A549 (cell line): ENCODE measurements around the gene KCNF1. TPM values are rescaled to one million over a fixed set of nuclear protein-coding genes. Genes with fewer than 3 reads are reported as not detected.

ENCODE experiments used
- ATAC-seq, 2 experiments: fragments of 200-7000 bp in 1 of 2; fragments of >200 bp in 1 of 2; cut with Nextera tagmentation in 1 of 2; cut with Tn5 transposase in 1 of 2; 3 replicates each; pipeline versions ENCODE4 v1.8.0 to v1.9.1; 2018 to 2020; ENCODE audit warnings: mild to moderate bottlenecking in 1 of 2, moderate library complexity in 1 of 2
- CTCF ChIA-PET: fragments of 300-600 bp; sonication (Branson Sonifier 250); formaldehyde crosslinking; extraction: SDS; loops from one replicate; lab custom pipeline; 2021; ENCODE audit warnings: antibody characterized with exemption, inconsistent platforms; lab: Yijun Ruan, JAX
- POLR2A ChIA-PET: fragments of 350-600 bp; formaldehyde crosslinking; extraction: SDS; loops from one replicate; lab custom pipeline; 2021; ENCODE audit warnings: antibody characterized with exemption, inconsistent platforms; lab: Yijun Ruan, JAX
- DNase-seq, 2 experiments: peaks; one replicate each; pipeline versions ENCODE4 v3.0.0 to v3.0.0-alpha.2; 2011 to 2016; ENCODE audit warnings: low read depth in 1 of 2, low spot score in 1 of 2
- FAIRE-seq: peaks from 2 replicates; lab custom pipeline; 2011; peaks lifted over from hg19 to GRCh38; lab: Jason Lieb, UNC
- H3K27ac ChIP-seq, 2 experiments: fragments of >200 bp; sonication (Bioruptor Twin); formaldehyde crosslinking; 3 replicates each; pipeline ENCODE4 v1.5.1; 2016 to 2017
- H3K4me1 ChIP-seq: fragments of >200 bp; sonication (Bioruptor Twin); formaldehyde crosslinking; 3 replicates; pipeline ENCODE4 v1.6.1; 2016
- H3K4me2 ChIP-seq: fragments of >200 bp; sonication (Bioruptor Twin); formaldehyde crosslinking; 3 replicates; pipeline ENCODE4 v1.6.1; 2016
- H3K4me3 ChIP-seq: fragments of >200 bp; sonication (Bioruptor Twin); formaldehyde crosslinking; 3 replicates; pipeline ENCODE4 v1.5.1; 2016
- H3K9me3 ChIP-seq: fragments of >200 bp; sonication (Bioruptor Twin); formaldehyde crosslinking; 3 replicates; pipeline ENCODE4 v1.6.1; 2016
- BHLHE40 ChIP-seq: IDR thresholded peaks from 2 replicates; pipeline ENCODE4 v1.6.1; 2012; ENCODE audit warnings: low read depth, low read length, inconsistent platforms
- CEBPB ChIP-seq, 2 experiments: fragments of >200 bp in 1 of 2; sonication (Bioruptor Twin) in 1 of 2; formaldehyde crosslinking in 1 of 2; IDR thresholded peaks; 2 replicates each; pipeline ENCODE4 v1.6.1; 2012 to 2016
- CHD2 ChIP-seq: fragments of 150-350 bp; IDR thresholded peaks from 2 replicates; pipeline ENCODE4 v1.6.1; 2014; ENCODE audit warnings: low read length; ENCODE audit not compliant: partially characterized antibody
- EHF ChIP-seq: fragments of 250-450 bp; sonication (Bioruptor Pico); IDR thresholded peaks from 2 replicates; pipeline ENCODE4 v1.5.0; 2020; ENCODE audit warnings: mild to moderate bottlenecking
- EHMT2 ChIP-seq: fragments of 200-600 bp; sonication (generic); IDR thresholded peaks from 2 replicates; pipeline ENCODE4 v1.6.1; 2016; ENCODE audit warnings: antibody characterized with exemption, low read depth, mild to moderate bottlenecking, moderate library complexity
- EP300 ChIP-seq, 2 experiments: fragments of >200 bp; sonication (Bioruptor Twin); formaldehyde crosslinking; IDR thresholded peaks; 2 replicates in 1 of 2; 3 replicates in 1 of 2; pipeline ENCODE4 v1.6.1; 2016 to 2017
- ESRRA ChIP-seq: fragments of 150-350 bp; IDR thresholded peaks from 2 replicates; pipeline ENCODE4 v1.6.1; 2014; ENCODE audit warnings: mild to moderate bottlenecking, low read length, borderline replicate concordance
- HEYL ChIP-seq: fragments of 250-450 bp; sonication (Bioruptor Pico); IDR thresholded peaks from 2 replicates; pipeline ENCODE4 v1.8.0; 2021; ENCODE audit warnings: mild to moderate bottlenecking, moderate library complexity
- HOXB13 ChIP-seq: fragments of 250-450 bp; sonication (Bioruptor Pico); IDR thresholded peaks from 2 replicates; pipeline ENCODE4 v1.5.0; 2020; ENCODE audit warnings: low read depth, mild to moderate bottlenecking, moderate library complexity
- JUN ChIP-seq, 2 experiments: fragments of >200 bp; sonication (Bioruptor Twin); formaldehyde crosslinking; IDR thresholded peaks; 2 replicates in 1 of 2; 3 replicates in 1 of 2; pipeline ENCODE4 v1.6.1; 2016 to 2017
- JUNB ChIP-seq: fragments of >200 bp; sonication (Bioruptor Twin); formaldehyde crosslinking; IDR thresholded peaks from 2 replicates; pipeline ENCODE4 v1.6.1; 2016
- KDM1A ChIP-seq: fragments of 200-600 bp; sonication (generic); IDR thresholded peaks from 2 replicates; pipeline ENCODE4 v1.6.1; 2016; ENCODE audit warnings: low read depth, mild to moderate bottlenecking
- MAZ ChIP-seq: fragments of 150-350 bp; IDR thresholded peaks from 2 replicates; pipeline ENCODE4 v1.6.1; 2014; ENCODE audit warnings: antibody characterized with exemption, low read depth, low read length, borderline replicate concordance
- MYC ChIP-seq: IDR thresholded peaks from 2 replicates; pipeline ENCODE4 v1.6.1; 2012; ENCODE audit warnings: mild to moderate bottlenecking, inconsistent platforms, low read length, improper control_type of control experiment, borderline replicate concordance
- NFE2L2 ChIP-seq: fragments of 150-350 bp; conservative IDR thresholded peaks from 2 replicates; pipeline ENCODE4 v1.6.1; 2014; ENCODE audit warnings: low read length
- NPAS2 ChIP-seq: fragments of 250-450 bp; sonication (Bioruptor Pico); IDR thresholded peaks from 2 replicates; pipeline ENCODE4 v1.8.0; 2022; ENCODE audit warnings: mild to moderate bottlenecking, moderate library complexity, borderline replicate concordance
- NR3C1 ChIP-seq: fragments of >200 bp; sonication (Bioruptor Twin); formaldehyde crosslinking; IDR thresholded peaks from 3 replicates; pipeline ENCODE4 v1.6.1; 2017
- PHF8 ChIP-seq: fragments of 200-600 bp; sonication (generic); IDR thresholded peaks from 2 replicates; pipeline ENCODE4 v1.6.1; 2016; ENCODE audit warnings: low read depth, mild to moderate bottlenecking, antibody characterized with exemption, moderate library complexity, borderline replicate concordance
- POLR2AphosphoS2 ChIP-seq: conservative IDR thresholded peaks from 2 replicates; pipeline ENCODE4 v1.6.1; 2012; ENCODE audit warnings: low read length, improper control_type of control experiment, inconsistent platforms
- RFX5 ChIP-seq: fragments of 450-650 bp; IDR thresholded peaks from 2 replicates; pipeline ENCODE4 v1.7.1; 2014; ENCODE audit warnings: antibody characterized with exemption, mild to moderate bottlenecking, moderate library complexity
- SMC3 ChIP-seq: fragments of >200 bp; sonication (Bioruptor Twin); formaldehyde crosslinking; IDR thresholded peaks from 3 replicates; pipeline ENCODE4 v1.6.1; 2018; ENCODE audit warnings: inconsistent platforms
- TP53 ChIP-seq: fragments of 250-450 bp; sonication (Bioruptor Pico); IDR thresholded peaks from 2 replicates; pipeline ENCODE4 v1.5.0; 2021; ENCODE audit warnings: mild to moderate bottlenecking, moderate library complexity
- ZC3H11A ChIP-seq: fragments of 450-650 bp; IDR thresholded peaks from 2 replicates; pipeline ENCODE4 v1.6.1; 2014; ENCODE audit warnings: antibody characterized with exemption, mild to moderate bottlenecking
- ZFP36 ChIP-seq: fragments of 450-650 bp; IDR thresholded peaks from 2 replicates; pipeline ENCODE4 v1.6.1; 2014; ENCODE audit warnings: borderline replicate concordance; ENCODE audit not compliant: partially characterized antibody
- ZNF302 ChIP-seq: fragments of 250-450 bp; sonication (Bioruptor Pico); IDR thresholded peaks from 2 replicates; pipeline ENCODE4 v1.9.0; 2021; ENCODE audit warnings: inconsistent platforms, mild to moderate bottlenecking, moderate library complexity
- WGBS: methylation state at CpG from one replicate; pipeline ENCODE4 v1.1.6; 2017; ENCODE audit errors: missing lambda C conversion rate; 5-methylcytosine and 5-hydroxymethylcytosine counted together
- polyA plus RNA-seq, 4 experiments: library from polyadenylated mRNA; depleted of rRNA in 3 of 4; stranded (reverse); fragments of >200 nt; fragmentation: RNase III in 1 of 4; extraction: RNeasy Plus Mini Kit Qiagen cat#74134 plus additional on column Dnase treatment in 1 of 4; gene quantifications; 2 replicates in 3 of 4; 3 replicates in 1 of 4; pipeline ENCODE4 v1.2.3, GENCODE V29; 2011 to 2017
- TF ChIP-seq, protein P1 (sequence below): fragments of >200 bp; sonication (Bioruptor Twin); formaldehyde crosslinking; IDR thresholded peaks from 2 replicates; pipeline ENCODE4 v1.6.1; 2016
- TF ChIP-seq, protein P2 (sequence below): fragments of 450-650 bp; IDR thresholded peaks from 2 replicates; pipeline ENCODE4 v1.6.1; 2014; ENCODE audit warnings: antibody characterized with exemption
- TF ChIP-seq, protein P3 (sequence below): IDR thresholded peaks from 2 replicates; pipeline ENCODE4 v1.6.1; 2012
- TF ChIP-seq, protein P4 (sequence below): IDR thresholded peaks from 2 replicates; pipeline ENCODE4 v1.6.1; 2012; ENCODE audit warnings: low read depth, borderline replicate concordance
- TF ChIP-seq, protein P5 (sequence below): fragments of 250-450 bp; sonication (Bioruptor Pico); IDR thresholded peaks from 2 replicates; pipeline ENCODE4 v1.5.0; 2021; ENCODE audit warnings: mild to moderate bottlenecking, moderate library complexity, borderline replicate concordance

The KCNF1 gene
- polyA plus RNA-seq, 2 of the 4 experiments (the other 2 are of a cell fraction) = 3.7 to 4.4 TPM

DNA sequence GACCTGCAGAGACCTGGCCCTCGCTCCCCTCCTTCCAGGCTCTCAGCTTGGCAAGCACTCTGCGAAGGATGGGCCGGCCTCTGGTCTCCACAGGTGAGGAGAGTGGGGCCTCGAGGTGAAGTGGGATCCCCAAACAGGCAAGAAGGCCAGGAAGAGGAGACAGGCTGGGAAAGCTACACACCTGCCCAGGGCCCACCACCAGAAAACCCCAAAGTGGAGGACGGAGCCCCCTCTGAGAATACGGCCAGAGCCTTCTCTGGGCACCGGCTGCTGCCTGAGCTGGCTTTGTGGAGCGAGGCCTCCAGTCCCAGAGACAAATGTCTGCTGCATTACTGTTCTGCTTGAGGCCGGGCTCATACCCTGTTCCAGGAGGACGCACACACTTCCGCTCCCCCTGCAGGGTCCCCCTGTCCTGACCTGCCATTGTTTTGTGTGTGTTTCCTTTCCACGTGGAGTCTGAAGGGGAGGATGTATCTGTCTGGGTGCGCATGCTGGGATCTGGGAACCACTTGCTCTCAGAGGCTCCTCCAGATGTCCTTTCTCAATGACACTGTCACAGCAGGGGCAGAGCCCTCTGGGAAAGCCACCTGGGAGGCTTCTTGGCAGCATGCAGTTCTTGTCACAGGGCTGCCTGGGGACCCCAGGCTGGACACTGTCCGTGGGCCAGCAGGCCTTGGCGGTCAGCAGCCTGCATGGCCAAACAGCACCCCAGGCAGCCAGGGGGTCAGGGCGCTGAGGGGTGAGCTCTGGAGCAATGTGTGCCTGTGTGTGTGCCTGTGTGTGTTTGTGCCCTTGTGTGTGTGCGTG lies 20.8 kb downstream of the KCNF1 start:
- ATAC-seq = no peak
- no peak overlapping the region for H3K4me3 ChIP-seq
- H3K9me3 ChIP-seq = peaks cover 5% of the 10 kb centered on the region; the same call in 2 of the 3 replicates
- TF ChIP-seq EHMT2 (no peak), JUN (IDR thresholded peaks at IDR 0.05) (no peak), JUNB (no peak), ESRRA (no peak), HEYL (CRISPR knock-in tag) (no peak), ZC3H11A (no peak), ZNF302 (no peak), SMC3 (no peak)
- TF ChIP-seq, protein P1, sequence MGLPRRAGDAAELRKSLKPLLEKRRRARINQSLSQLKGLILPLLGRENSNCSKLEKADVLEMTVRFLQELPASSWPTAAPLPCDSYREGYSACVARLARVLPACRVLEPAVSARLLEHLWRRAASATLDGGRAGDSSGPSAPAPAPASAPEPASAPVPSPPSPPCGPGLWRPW = no peak
- H3K4me1 ChIP-seq = peaks cover 53% of the 10 kb centered on the region
- ChIA-PET POLR2A (no interaction called here), CTCF (interaction anchor here (0.8 to 11.2 kb wide), 6 partner anchors 9 to 192 kb away, joined by 3 to 120 read pairs (median 3); partner anchors contain the start of gene KCNF1)
- peak overlapping the region; percentile 87 to 93; a peak in 5 of 6 replicates for H3K27ac ChIP-seq
- WGBS = 81% methylated on average over 16 of the region's 17 CpGs
- DNase-seq = no peak
- FAIRE-seq = no peak
- no peak overlapping the region for H3K4me2 ChIP-seq

DNA sequence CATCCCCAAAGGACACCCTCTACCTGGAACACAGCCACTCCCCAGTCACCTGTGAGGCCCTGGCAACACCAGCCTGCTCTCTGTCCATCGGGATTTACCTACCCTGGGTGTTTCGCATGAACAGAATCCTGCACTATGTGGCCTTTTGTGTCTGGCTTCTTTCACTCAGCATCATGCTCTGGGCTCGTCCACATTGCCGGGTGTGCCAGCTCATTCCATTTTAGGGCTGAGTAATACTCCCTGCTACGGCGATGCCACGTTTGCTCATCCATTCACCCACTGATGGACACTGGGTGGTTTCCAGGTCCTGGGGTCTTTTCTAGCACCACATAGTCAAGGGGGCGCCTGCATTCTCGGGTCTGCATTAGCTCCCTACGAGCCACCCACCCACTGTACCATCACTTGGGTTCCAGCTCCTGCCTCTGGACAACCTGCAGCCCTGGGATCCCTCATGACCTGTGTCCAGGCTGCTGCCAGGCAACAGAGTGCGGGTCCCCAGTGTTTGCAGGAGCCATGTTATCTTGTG lies 22.0 kb downstream of the KCNF1 start:
- Histone ChIP-seq H3K27ac (peak overlapping the region; percentile 87 to 93), H3K4me2 (no peak overlapping the region), H3K9me3 (peaks cover 17% of the 10 kb centered on the region), H3K4me1 (peaks cover 55% of the 10 kb centered on the region), H3K4me3 (no peak overlapping the region)
- WGBS = 91% methylated on average over 11 of the region's 11 CpGs
- POLR2A ChIA-PET = no interaction called here
- FAIRE-seq (no peak), ATAC-seq (no peak), DNase-seq (no peak)
- CTCF ChIA-PET = interaction anchor here (0.8 to 11.2 kb wide), 5 partner anchors 8 to 98 kb away, joined by 3 to 120 read pairs (median 3); partner anchors contain the start of gene KCNF1
- no peak for TF ChIP-seq BHLHE40
- no peak for TF ChIP-seq JUNB
- no peak for TF ChIP-seq NFE2L2
- TF ChIP-seq, protein P2, sequence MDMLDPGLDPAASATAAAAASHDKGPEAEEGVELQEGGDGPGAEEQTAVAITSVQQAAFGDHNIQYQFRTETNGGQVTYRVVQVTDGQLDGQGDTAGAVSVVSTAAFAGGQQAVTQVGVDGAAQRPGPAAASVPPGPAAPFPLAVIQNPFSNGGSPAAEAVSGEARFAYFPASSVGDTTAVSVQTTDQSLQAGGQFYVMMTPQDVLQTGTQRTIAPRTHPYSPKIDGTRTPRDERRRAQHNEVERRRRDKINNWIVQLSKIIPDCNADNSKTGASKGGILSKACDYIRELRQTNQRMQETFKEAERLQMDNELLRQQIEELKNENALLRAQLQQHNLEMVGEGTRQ = no peak
- no peak for TF ChIP-seq MAZ
- no peak for TF ChIP-seq NR3C1
- TF ChIP-seq NPAS2 = no peak
- TF ChIP-seq EHF = no peak
- TF ChIP-seq ZFP36 = no peak
- TF ChIP-seq MYC = no peak
- TF ChIP-seq, protein P3, sequence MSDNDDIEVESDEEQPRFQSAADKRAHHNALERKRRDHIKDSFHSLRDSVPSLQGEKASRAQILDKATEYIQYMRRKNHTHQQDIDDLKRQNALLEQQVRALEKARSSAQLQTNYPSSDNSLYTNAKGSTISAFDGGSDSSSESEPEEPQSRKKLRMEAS = no peak
- no peak for TF ChIP-seq HOXB13
- TF ChIP-seq RFX5 = no peak
- no peak for TF ChIP-seq EHMT2
- no peak for TF ChIP-seq CHD2
- TF ChIP-seq JUN (IDR thresholded peaks at IDR 0.05) = no peak

DNA sequence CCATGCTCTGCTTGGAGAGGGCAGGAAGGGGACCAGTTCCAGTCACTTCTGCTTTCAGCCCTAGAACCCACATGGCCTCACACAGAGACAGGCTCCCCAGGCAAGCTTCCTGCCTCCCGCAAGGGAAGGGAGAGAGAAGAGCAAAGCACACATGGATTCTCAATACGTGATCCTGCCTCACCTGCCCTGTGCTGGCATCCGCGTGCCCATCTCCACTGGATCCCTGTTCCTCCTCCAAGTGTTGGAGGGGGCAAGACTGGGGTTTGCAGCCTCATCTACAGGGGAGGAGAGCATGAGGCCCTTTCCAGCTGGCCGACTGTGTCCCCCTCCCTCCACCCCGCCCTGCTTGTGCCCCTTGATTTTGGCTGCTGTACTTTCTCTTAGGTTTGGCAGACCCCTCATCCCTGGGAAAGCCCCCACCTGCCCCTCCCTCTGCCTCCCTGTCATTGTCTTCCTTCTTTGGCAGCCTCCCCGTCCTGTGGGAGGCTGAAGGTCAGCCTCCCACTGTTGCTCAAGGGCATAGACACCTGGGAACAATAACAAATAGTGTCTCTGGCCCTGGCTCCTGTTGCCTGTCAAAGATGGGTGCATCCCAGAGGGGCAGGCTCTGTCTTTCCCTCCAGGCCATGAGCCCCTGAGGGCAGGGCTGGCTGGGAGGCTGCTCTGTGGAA lies 22.7 kb downstream of the KCNF1 start:
- POLR2A ChIA-PET = no interaction called here
- Histone ChIP-seq H3K9me3 (peaks cover 24% of the 10 kb centered on the region), H3K4me2 (peak overlapping the region; percentile 73), H3K4me1 (peaks cover 55% of the 10 kb centered on the region), H3K27ac (peak overlapping the region; percentile 87 to 93), H3K4me3 (no peak overlapping the region)
- FAIRE-seq (no peak), ATAC-seq (no peak), DNase-seq (no peak)
- CTCF ChIA-PET = interaction anchor here (0.9 to 11.2 kb wide), 6 partner anchors 10 to 196 kb away, joined by 3 to 120 read pairs (median 4); partner anchors contain the start of gene KCNF1
- WGBS = 93% methylated on average over 6 of the region's 7 CpGs
- no peak for TF ChIP-seq PHF8
- TF ChIP-seq POLR2AphosphoS2 = no peak
- TF ChIP-seq EP300 (IDR thresholded peaks at IDR 0.05) = no peak
- TF ChIP-seq SMC3 = no peak
- TF ChIP-seq TP53 = no peak
- TF ChIP-seq, protein P4, sequence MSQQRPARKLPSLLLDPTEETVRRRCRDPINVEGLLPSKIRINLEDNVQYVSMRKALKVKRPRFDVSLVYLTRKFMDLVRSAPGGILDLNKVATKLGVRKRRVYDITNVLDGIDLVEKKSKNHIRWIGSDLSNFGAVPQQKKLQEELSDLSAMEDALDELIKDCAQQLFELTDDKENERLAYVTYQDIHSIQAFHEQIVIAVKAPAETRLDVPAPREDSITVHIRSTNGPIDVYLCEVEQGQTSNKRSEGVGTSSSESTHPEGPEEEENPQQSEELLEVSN = no peak
- TF ChIP-seq KDM1A = no peak
- no peak for TF ChIP-seq CEBPB (IDR thresholded peaks at IDR 0.05)
- TF ChIP-seq, protein P5, sequence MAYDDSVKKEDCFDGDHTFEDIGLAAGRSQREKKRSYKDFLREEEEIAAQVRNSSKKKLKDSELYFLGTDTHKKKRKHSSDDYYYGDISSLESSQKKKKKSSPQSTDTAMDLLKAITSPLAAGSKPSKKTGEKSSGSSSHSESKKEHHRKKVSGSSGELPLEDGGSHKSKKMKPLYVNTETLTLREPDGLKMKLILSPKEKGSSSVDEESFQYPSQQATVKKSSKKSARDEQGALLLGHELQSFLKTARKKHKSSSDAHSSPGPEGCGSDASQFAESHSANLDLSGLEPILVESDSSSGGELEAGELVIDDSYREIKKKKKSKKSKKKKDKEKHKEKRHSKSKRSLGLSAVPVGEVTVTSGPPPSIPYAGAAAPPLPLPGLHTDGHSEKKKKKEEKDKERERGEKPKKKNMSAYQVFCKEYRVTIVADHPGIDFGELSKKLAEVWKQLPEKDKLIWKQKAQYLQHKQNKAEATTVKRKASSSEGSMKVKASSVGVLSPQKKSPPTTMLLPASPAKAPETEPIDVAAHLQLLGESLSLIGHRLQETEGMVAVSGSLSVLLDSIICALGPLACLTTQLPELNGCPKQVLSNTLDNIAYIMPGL = no peak
- no peak for TF ChIP-seq NR3C1
- TF ChIP-seq, protein P1 = no peak
